HepG2 (cell line): ENCODE results near the gene SLC29A1. TPM values are rescaled to one million over a fixed set of nuclear protein-coding genes. Genes with fewer than 3 reads are reported as not detected.

Experiments
- BRCA1 ChIP-seq: sonication (generic); formaldehyde crosslinking; IDR thresholded peaks from 2 replicates; pipeline ENCODE4 v1.4.0; 2020; ENCODE audit warnings: missing genetic modification reagents
- ETS1 ChIP-seq: sonication (generic); formaldehyde crosslinking; IDR thresholded peaks from 2 replicates; pipeline ENCODE4 v1.4.0; 2020; ENCODE audit warnings: missing genetic modification reagents
- MIER2 ChIP-seq: IDR thresholded peaks from 2 replicates; pipeline ENCODE4 v1.6.1; 2016; ENCODE audit warnings: missing biosample characterization, missing genetic modification reagents
- NAIF1 ChIP-seq: sonication (generic); formaldehyde crosslinking; IDR thresholded peaks from 2 replicates; pipeline ENCODE4 v1.5.0; 2020; ENCODE audit warnings: mild to moderate bottlenecking, missing genetic modification reagents, borderline replicate concordance
- NRL ChIP-seq: sonication (generic); formaldehyde crosslinking; IDR thresholded peaks from 2 replicates; pipeline ENCODE4 v1.5.0; 2020; ENCODE audit warnings: missing genetic modification reagents, mild to moderate bottlenecking, moderate library complexity, borderline replicate concordance
- POLR2AphosphoS2 ChIP-seq: IDR thresholded peaks from 2 replicates; pipeline ENCODE4 v1.6.1; 2011; ENCODE audit warnings: low read depth, low read length, improper control_type of control experiment
- PRMT3 ChIP-seq: sonication (generic); formaldehyde crosslinking; IDR thresholded peaks from 2 replicates; pipeline ENCODE4 v1.8.1; 2022; ENCODE audit warnings: low read depth, mild to moderate bottlenecking, moderate library complexity, missing genetic modification reagents, borderline replicate concordance
- SCMH1 ChIP-seq: sonication (generic); formaldehyde crosslinking; IDR thresholded peaks from 2 replicates; pipeline ENCODE4 v1.9.0; 2021; ENCODE audit warnings: missing genetic modification reagents, mild to moderate bottlenecking, borderline replicate concordance
- SRSF4 ChIP-seq: fragments of 200-400 bp; formaldehyde crosslinking; IDR thresholded peaks from one replicate; pipeline ENCODE4 v1.6.1; 2018; ENCODE audit warnings: mild to moderate bottlenecking, low read depth, low read length, moderate library complexity; ENCODE audit not compliant: poor library complexity, severe bottlenecking
- SUZ12 ChIP-seq: fragments of 150-350 bp; IDR thresholded peaks from 2 replicates; pipeline ENCODE4 v1.6.1; 2014; ENCODE audit warnings: low read depth, low read length
- TBL1XR1 ChIP-seq: fragments of 150-350 bp; IDR thresholded peaks from 2 replicates; pipeline ENCODE4 v1.6.1; 2014; ENCODE audit warnings: borderline replicate concordance, low read length; ENCODE audit not compliant: partially characterized antibody
- ZBTB49 ChIP-seq: sonication (generic); formaldehyde crosslinking; IDR thresholded peaks from 2 replicates; pipeline ENCODE4 v1.4.0; 2020; ENCODE audit warnings: missing genetic modification reagents, borderline replicate concordance
- ZHX1 ChIP-seq: sonication (generic); formaldehyde crosslinking; IDR thresholded peaks from 2 replicates; pipeline ENCODE4 v1.8.1; 2022; ENCODE audit warnings: low read depth, mild to moderate bottlenecking, missing genetic modification reagents
- ZNF678 ChIP-seq: sonication (generic); formaldehyde crosslinking; IDR thresholded peaks from 2 replicates; pipeline ENCODE4 v1.4.0; 2020; ENCODE audit warnings: mild to moderate bottlenecking, missing genetic modification reagents
- ZNF7 ChIP-seq: IDR thresholded peaks from 2 replicates; pipeline ENCODE4 v1.6.1; 2016; ENCODE audit warnings: missing biosample characterization, missing genetic modification reagents
- ZNF782 ChIP-seq: sonication (generic); formaldehyde crosslinking; IDR thresholded peaks from 2 replicates; pipeline ENCODE4 v1.4.0; 2020; ENCODE audit warnings: missing genetic modification reagents, mild to moderate bottlenecking, borderline replicate concordance
- polyA plus RNA-seq, 8 experiments: library from polyadenylated mRNA; depleted of rRNA in 3 of 8; stranded (reverse) in 7 of 8; unstranded in 1 of 8; fragments of >200 nt; fragmentation: Illumina TruSeq in 4 of 8; extraction: Trizol in 4 of 8; gene quantifications; 2 replicates each; pipeline versions ENCODE4 v1.2.1 to v1.2.3, GENCODE V29; 2011 to 2016; ENCODE audit warnings: low read depth in 4 of 8, missing spikeins in 1 of 8, mixed read lengths in 1 of 8; ENCODE audit not compliant: insufficient read depth in 1 of 8
- total RNA-seq, 5 experiments: library from RNA; depleted of rRNA; stranded (reverse); fragments of >200 nt; fragmentation: Illumina TruSeq; extraction: Trizol; gene quantifications; 2 replicates each; pipeline ENCODE4 v1.2.3, GENCODE V29; 2016; ENCODE audit warnings: low read depth in 1 of 5
- TF ChIP-seq, protein P1 (sequence below): sonication (generic); formaldehyde crosslinking; IDR thresholded peaks from 2 replicates; pipeline ENCODE4 v1.4.0; 2020; ENCODE audit warnings: mild to moderate bottlenecking, low read depth, missing genetic modification reagents
- TF ChIP-seq, protein P2 (sequence below): sonication (generic); formaldehyde crosslinking; IDR thresholded peaks from 2 replicates; pipeline ENCODE4 v1.4.0; 2020; ENCODE audit warnings: mild to moderate bottlenecking, missing genetic modification reagents
- TF ChIP-seq, protein P3 (sequence below): sonication (generic); formaldehyde crosslinking; IDR thresholded peaks from 2 replicates; pipeline ENCODE4 v1.9.0; 2022; ENCODE audit warnings: missing genetic modification reagents, mild to moderate bottlenecking, borderline replicate concordance

The SLC29A1 gene
- total and polyA plus RNA-seq, 2 of the 13 experiments (the other 11 are each of a cell fraction or from before 2014, with no cell fraction given): 43.2 to 106 TPM

DNA sequence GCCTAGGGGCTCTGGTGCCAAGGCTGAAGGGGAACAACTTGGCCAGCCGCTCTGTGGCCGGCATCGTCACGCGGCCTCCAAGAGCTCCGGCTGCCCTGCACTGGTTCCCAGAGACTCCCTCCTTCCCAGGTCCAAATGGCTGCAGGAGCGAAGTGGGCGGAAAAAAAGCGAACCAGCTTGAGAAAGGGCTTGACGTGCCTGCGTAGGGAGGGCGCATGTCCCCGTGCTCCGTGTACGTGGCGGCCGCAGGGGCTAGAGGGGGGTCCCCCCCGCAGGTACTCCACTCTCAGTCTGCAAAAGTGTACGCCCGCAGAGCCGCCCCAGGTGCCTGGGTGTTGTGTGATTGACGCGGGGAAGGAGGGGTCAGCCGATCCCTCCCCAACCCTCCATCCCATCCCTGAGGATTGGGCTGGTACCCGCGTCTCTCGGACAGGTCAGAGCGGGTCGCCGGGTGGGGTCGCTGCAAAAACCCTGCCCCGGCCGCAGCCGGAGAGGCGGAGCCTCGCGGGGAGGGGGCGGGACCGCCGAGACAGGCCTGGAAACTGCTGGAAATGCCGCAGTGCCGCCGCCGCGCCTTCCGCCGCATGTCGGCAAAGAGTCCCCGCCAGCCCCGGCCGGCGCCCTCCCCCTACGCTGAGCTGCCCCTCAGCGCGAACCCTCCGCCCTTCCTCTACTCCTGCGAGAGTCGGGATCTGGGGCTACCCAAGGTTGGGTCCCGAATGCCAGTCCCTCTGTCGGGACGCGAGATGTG lies 22.7 kb downstream of the SLC29A1 start (continued):
- TF ChIP-seq, protein P1, sequence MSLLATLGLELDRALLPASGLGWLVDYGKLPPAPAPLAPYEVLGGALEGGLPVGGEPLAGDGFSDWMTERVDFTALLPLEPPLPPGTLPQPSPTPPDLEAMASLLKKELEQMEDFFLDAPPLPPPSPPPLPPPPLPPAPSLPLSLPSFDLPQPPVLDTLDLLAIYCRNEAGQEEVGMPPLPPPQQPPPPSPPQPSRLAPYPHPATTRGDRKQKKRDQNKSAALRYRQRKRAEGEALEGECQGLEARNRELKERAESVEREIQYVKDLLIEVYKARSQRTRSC (CRISPR knock-in tag): no peak; the same call in 1 of the 2 replicates
- TF ChIP-seq, protein P2, sequence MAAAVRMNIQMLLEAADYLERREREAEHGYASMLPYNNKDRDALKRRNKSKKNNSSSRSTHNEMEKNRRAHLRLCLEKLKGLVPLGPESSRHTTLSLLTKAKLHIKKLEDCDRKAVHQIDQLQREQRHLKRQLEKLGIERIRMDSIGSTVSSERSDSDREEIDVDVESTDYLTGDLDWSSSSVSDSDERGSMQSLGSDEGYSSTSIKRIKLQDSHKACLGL (CRISPR knock-in tag): peak; percentile 83; the same call in 1 of the 2 replicates
- TF ChIP-seq NAIF1 (CRISPR knock-in tag) (peak; percentile 96), POLR2AphosphoS2 (no peak), SRSF4 (no peak), TBL1XR1 (no peak), SCMH1 (CRISPR knock-in tag) (no peak), ZBTB49 (no peak), ZNF678 (CRISPR knock-in tag) (no peak), NRL (CRISPR knock-in tag) (peak; percentile 8; the same call in 1 of the 2 replicates), SUZ12 (no peak), MIER2 (CRISPR knock-in tag) (no peak; the same call in 1 of the 2 replicates), ETS1 (peak; percentile 45), ZNF782 (CRISPR knock-in tag) (0 out of 2 replicates have a peak, but pooled peaks have one; percentile 27), ZHX1 (peak; percentile 84), ZNF7 (CRISPR knock-in tag) (no peak), PRMT3 (no peak), BRCA1 (peak; percentile 25)
- TF ChIP-seq, protein P3, sequence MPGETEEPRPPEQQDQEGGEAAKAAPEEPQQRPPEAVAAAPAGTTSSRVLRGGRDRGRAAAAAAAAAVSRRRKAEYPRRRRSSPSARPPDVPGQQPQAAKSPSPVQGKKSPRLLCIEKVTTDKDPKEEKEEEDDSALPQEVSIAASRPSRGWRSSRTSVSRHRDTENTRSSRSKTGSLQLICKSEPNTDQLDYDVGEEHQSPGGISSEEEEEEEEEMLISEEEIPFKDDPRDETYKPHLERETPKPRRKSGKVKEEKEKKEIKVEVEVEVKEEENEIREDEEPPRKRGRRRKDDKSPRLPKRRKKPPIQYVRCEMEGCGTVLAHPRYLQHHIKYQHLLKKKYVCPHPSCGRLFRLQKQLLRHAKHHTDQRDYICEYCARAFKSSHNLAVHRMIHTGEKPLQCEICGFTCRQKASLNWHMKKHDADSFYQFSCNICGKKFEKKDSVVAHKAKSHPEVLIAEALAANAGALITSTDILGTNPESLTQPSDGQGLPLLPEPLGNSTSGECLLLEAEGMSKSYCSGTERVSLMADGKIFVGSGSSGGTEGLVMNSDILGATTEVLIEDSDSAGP (CRISPR knock-in tag): peak; percentile 99
